NCI-H345 treated with DMSO at 0.1 percent for 48 hours (cell line): ENCODE measurements around the gene APLP1.
"Not testable (repeated sequence)": the region's sequence is repeated elsewhere in the genome, so short reads cannot be mapped to it uniquely, and the experiment has no call there.

Source experiments
- DNase-seq: peaks from one replicate; lab custom pipeline; 2025; ENCODE audit not compliant: unreplicated experiment; lab: John Stamatoyannopoulos, UW

Gene APLP1

DNA sequence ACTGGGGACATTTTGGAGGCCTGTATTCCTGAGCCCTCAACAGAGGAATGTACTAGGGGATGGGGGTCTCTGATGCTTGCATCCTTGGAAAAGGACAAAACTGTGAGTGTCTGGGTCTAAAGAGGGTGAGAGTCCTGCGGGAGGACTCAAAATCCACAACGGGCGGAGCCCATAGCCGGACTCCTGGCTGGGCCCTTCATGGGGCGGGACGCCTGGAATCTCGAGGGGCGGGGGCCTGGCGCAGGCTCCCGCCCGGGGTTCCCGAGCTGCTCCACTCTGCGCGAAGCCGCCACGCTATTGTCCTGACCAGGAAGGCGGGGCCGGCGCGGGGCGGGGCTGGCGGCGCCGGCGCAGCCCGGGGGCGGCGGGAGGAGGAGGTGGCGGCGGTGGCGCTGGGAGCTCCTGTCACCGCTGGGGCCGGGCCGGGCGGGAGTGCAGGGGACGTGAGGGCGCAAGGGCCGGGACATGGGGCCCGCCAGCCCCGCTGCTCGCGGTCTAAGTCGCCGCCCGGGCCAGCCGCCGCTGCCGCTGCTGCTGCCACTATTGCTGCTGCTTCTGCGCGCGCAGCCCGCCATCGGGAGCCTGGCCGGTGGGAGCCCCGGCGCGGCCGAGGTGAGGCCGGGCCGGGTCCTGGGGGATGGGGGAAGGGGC, at the start of gene APLP1:
Gene APLP1 (plus strand): TSS at position 403 of the 651 bp plus-strand sequence. CDS start 63 bp downstream, at position 466.
- DNase-seq: peak; percentile 74

DNA sequence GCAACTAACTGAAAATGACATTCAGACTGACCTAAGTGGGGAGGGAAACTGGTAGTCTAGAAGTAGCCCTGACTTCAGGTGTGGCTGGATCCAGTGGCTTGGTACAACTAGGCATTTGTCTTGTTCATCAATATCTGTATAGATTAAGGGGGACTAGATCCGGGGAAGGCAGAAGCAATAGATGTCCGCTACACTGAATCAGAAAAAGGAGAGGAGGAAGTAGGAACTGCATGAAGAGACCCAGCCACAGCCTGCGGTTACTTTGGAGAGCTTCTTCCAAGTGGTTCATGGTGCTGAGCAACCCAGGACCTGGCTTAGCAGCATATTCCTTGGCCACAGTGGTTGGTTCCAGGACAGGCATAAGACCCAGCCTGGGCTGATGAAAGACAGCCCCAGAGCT, 45.8 kb upstream of the APLP1 start:
- no peak for DNase-seq

DNA sequence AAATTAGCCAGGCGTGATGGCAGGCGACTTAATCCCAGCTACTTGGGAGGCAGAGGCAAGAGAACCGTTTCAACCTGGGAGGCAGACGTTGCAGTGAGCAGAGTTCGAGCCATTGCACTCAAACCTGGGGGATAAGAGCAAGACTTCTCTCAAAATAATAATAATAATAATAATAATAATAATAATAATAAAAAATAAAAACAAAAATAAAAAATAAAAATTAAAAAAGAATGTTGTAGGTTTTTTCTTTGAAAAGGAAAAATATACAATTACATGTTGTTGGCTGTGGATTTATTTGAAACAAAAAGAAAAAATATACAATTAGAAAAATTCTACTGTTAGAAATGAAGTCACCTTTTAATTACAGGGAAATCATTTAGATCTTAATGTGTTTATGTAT, 44.2 kb upstream of the APLP1 start:
- DNase-seq: no peak

DNA sequence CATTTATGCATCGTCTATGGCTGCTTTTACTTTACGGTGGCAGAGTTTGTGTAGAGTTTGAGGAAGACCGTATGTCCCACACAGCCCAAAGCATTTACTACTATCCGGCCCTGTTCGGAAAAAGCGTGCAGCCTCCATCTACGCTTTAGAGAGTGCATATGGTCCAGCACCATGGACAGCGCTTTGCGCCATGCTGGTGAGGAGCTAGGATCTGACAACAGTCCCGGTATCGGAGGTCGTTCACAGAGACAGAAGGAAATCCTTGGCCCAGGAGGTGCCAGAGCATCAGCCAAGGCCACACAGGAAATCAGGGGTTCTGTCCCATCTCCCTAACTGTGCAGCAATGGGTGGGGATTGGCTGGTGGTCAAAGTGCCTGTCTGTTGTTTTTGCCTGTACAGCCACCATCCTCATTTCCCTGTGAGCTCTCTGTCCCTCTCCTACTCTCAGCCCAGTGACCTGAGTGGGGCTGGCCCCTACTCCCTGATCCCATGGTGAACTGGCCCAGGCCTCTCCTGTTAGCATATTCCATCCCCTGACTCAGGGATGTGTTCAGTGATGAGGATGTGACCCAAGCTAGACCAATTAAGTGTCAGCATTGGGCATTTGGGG, 39.6 kb upstream of the APLP1 start:
- no peak for DNase-seq

DNA sequence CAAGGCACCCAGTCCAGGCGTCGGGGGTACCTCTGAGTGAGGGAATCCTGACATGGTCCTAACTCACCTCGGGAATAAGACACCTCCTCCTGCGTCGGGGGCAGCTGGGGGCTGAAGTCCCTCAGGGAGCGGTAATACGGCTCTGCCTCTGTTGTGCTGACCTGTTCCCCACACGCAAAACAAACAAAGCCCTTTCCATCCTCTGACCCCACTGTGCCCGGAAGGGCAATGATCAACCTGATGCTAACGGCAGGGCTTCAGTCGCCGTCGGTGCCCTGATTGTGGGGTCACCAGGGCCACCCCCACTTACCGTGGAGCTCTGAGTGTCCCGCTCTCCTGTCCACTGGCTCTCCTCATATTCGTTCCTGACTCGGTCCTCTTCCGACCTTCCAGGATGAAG, 37.4 kb upstream of the APLP1 start:
- DNase-seq: no peak

DNA sequence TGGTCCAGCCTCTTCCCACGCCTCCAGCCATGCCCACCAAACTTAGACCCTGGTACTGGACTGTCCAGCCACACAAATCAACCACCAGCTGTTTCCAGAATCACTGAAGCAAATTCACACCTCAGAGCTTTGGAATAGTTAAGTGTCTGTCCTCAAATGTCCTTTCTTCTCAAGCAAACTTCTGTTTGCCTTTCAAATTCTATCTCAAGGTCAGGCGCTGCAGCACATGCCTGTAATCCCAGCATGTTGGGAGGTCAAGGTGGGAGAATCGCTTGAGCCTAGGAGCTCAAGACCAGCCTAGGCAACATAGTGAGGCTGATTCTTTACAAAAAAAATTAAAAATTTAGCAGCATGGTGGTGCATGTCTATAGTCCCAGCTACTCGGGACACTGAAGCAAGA, 36.3 kb upstream of the APLP1 start:
- DNase-seq: no peak

DNA sequence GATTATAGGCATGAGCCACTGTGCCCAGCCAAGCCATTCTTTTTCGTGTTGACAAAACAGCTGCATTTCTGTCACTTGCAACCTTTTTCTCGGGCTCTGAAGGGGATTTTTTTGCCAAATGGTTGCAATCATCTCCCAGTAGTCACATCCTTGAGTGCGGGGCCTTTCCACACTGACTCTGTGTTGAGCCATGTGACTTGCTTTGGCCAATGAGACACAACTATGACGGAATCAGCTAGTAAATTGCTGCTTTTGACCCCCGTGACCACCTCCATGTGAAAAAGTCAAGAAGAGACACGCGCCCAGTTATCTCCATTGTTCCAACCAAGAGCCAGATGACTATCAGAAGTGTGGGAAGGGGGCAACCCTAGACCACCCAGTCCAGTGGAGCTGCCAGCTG, 34.4 kb upstream of the APLP1 start:
- DNase-seq: no peak

DNA sequence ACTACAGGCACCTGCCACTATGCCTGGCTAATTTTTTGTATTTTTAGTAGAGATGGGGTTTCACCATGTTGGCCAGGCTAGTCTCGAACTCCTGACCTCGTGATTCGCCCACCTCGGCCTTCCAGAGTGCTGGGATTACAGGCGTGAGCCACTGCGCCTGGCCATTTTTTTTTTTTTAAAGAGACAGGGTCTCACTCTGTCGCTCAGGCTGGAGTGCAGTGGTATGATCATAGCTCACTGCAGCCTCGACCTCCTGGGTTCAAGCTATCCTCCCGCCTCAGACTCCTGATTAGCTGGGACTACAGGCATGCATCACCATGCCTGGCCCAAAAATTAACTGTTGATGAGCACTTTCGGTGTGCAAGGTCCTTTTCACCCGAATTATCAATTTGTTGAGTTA, 32.3 kb upstream of the APLP1 start:
- DNase-seq: not testable (repeated sequence)

DNA sequence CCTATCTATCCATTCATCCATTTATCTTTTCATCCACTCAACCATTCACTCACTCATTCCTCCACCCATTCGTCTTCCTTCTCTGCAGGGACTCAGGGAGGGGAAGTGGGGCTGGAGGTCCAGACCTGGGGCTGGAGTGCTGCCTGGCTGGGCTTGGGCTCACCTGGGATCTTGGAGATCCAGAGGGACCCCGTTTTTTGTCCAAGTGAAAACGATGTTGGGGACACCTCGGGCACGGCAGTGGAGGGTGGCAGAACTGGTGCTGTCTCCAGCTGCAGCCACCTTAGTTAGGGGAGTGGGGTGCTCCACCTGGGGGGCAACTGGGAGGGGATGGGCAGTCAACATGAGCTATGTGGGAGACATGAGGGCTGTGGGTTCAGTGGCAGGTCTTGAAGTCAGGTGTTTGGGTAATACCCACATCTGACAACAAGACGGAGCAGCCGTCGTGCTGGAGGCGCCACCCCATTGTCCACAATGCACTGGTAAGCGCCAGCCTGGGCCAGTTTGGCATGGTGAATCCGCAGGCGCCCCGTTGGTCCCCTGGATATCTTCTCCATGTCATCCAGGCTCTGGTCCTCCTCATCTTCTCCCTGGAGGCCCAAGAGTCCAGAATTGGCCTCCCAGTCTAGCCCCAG, 26.3 kb upstream of the APLP1 start:
- DNase-seq: no peak

DNA sequence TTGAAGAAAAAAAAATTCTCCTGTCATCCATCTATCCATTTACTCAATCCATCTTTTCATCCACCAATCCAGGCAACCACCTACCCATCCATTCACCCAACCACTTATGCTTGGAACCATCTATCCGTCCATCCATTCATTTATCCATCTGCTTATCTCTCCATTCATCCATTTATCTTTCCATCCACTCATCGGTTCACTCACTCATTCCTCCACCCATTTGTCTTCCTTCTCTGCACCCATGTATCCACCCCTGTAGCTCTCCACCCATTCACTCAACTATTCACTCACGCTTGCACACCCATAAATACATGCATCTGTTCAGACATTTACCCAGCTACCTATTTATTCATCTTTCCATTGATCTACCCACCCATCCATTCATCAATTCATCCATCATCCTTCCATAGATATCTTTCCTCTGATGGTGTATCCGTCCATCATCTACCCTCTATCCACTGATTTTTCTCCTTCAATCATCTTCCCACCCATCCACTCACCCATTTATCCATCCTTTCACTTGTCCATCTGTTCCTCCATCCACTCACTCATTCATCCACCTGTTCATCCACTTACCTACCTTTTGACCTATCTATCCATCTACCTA, 25.6 kb upstream of the APLP1 start:
- no peak for DNase-seq

DNA sequence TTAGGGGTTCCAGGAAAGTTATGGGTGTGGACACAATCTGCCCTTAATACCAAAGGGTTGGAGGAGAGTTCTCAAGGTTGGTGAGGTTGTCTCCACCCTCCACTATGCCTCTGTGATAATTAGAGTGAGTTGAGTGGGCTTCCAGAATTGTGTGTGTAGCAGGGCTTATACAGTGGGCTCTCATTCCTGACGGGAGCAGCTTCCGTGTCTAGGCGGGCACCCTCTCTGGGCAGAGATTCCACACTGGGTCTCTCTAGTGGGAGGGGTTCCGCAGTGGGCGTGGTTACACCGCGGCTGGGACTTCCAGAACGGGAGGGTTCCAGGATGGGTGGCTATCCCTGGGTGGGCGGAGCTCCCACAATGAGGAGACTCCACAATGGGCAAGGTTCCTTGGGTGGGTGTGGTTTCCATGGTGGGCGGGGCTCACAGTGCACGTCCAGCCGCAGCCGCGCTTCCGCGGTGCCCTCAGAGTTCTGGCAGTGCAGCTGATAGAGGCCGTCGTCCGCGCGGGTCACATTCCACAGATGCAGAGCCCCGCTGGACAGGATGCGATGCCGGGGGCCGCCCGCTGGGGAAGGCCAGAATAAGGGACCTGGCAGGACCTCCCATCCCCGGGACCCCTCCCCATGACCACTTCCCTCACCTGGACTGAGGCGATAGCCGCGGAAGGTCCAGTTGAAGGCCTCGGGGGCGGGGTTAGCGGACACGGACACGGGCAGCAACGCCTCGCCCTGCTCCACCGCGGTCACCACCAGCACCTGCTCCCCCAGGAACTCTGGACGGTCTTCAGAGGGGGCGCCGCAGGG, 24.5 kb upstream of the APLP1 start:
- DNase-seq: no peak

DNA sequence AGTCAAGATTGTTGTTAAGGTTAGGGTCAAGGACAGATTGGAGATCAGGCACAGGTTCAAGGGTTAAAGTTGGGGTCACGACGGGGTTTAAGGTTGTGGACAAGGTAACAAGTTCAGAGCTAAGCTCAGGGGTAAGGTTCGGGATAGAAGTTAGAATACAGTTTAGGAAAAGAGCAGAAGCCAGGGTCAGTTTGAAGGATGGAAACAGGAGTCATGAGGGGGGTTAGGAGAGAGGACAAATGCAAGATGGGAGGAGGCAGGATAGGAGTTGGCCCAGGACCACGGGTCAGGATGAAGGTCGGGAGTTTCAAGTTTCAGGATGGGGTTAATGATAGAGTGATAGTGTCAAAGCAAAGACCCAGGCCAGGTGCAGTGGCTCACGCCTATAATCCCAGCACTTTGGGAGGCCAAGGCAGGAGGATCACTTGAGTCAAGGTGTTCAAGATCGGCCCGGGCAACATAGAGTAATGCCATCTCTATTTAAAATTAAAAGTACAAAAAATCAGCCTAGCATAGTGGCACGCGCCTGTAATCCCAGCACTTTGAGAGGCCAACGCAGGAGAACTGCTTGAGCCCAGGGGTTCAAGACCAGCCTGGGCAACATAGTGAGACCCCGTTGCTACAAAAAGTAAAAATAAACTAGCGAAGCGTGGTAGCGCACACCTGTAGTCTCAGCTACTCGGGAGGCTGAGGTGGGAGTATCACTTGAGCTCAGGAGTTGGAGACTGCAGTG, 23.7 kb upstream of the APLP1 start:
- no peak for DNase-seq

DNA sequence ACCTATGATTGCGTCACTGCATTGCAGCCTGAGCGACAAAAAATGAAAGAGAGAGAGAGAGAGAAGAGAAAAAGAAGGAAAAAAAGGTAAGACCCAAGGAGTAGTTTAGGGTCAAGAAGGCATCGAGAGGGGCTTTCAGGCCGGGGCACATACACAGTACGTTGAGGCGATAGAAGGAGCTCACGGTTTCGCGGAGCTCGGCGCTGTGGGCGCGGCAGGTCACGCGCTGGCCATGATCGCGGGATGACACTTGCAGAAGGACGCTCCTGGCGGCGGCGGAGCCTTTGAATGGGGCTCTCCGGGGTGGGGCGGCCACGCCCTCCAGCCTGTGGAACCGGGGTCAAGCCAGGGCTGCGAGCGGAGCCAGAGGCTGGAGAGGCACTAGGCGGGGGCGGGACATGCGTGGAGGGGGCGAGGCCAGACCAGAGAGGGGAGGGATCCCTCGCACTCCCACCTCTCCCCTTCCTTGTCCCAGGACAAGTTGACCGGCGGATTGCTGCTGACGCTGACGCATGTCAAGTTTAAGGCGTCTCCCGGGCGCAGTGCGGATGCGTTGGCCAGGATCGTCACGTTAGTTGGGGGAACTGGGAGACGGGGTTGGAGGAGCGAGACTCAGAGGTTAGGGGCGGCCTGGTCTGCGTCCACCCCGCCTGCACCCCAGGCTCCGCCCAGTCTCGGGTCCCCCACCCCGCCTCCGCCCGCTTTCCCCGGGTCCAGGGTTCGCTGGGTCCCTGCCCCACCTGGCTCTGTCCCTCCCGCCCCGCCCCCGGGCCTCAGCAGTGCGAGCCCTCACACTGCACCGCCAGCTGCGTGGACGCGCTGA, 22.9 kb upstream of the APLP1 start:
- peak; percentile 50 for DNase-seq

DNA sequence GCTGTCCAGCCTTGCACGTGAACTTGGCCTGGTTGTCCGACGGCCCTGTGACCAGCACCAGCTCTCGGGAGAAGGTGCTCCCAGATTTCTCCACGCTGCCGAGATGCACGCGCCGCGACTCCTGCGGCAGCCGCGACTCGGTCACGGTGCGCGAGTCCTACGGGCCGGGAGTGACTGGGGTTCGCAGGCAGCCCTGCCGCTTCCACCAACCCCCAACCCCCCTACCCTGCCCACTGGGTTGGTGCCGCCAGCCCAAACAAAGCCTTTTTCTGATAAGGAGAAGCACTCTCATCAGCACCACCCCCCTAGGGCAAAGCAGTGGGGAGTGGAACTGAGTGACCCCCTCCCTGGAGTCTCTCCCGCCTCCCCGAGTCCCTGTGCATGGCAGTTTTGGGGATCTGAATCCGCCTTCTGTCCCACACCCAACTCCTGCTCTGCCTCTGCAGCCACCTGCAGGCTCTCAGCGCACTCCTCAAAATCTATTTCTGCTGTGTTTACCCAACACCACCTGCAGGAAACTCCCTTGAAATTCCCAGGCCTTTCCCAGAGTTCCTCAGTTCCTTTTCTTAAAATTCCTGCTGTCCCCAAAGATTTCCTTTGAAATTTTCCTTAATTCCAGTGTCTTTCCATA, 22.2 kb upstream of the APLP1 start:
- peak; percentile 80 for DNase-seq

DNA sequence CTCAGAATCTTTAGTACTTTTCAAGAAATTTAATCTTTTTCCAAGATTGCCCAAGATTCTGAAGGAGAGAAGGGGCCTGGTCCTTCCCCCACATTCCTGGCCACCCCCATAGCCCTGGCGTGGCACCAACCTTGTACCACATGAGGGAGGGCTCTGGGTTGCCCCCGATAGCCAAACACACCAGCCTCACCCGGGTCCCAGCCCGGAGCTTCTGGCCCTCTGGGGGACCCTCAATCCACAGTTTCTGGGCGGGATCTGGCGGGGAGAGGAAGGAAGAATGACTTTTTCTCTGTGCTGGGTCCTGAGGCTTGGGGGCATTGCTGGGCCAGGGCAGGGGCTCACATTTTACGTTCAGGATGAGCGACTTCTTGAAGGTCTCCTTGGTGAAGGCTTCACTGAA, 20.5 kb upstream of the APLP1 start:
- no peak for DNase-seq

DNA sequence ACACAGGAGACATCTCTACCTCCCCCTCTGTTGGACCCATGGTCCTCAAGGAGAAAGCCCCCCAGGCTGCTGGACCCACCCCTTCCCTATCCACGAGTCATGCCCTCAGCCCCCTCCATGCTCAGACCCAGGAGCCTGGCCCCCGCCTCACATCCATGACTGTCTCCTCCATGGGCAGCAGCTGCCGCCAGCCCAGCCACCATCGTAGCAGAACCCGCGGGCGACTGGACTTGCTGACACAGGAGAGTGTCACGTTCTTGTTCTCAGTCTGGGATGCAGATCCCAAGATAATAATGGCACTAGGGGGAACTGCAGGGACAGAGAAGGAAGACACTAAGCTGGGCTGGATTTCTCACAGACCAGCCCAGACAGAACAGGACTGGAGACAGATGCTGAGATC, 19.9 kb upstream of the APLP1 start:
- no peak for DNase-seq

DNA sequence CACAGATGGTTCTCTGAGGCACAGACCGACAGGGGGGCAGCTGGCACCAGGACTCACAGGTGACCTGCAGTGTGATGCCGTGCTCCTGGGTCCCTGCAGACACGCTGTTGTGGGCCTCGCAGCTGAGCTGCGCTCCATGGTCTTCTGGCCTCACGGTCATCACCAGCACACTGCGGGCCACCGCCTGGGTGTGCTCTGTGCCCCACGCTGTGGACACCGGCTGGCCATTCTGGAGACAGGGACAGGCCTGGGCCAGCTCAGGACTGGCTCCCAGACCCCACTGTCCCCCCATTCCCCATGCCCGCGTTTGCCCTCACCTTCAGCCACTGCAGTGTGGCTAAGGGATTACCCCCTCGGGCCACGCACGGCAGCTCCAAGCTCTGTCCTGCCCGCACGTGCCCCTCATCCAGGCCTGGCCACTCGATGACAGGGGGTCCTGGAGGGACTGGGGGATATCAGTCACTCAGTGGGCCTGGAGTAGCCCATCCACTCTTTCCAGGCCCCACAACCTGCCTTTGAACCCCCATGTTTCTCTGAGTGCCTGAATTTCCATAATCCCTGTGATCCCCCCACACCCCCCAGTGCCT, 19.4 kb upstream of the APLP1 start:
- DNase-seq: no peak

DNA sequence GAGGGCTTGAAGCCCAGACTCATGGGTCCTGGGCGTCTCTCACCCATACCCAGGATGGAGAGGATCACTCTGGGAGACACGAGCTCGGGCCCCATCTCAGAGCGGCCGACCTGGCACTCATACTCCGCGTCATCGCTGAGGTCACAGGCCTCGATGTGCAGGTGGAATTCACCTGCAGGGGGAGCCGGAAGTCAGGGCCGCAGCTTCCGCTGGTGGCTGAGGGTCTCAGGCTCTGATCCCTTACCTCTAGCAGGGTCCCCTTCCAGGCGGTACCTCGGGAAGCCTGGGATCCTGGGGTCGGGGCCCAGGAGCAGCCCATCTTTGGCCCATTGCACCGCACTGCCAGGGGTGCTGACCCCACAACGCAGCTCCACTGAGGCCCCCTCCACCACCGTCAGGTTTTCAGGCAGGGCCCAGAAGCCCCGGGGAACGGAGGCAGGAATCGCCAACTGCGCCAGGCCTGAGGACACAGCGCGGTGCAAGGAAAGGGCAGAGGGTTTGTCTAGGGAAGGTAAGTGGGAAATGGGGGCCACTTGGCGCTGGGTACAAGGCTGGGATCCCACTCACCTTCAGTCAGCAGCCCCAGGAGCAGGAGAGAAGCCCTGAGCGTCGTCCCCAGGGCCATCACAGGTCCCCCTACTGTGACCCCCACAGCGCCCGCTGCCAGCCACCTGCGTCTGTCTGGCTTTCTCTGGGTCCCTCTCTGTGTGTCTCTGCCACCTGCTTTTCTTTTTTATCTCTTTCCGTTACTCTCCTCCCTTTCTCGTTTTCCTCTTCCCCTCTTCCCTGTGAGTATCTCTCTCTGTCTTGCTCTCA, 17.0 kb upstream of the APLP1 start:
- peak; percentile 29 for DNase-seq
